ENCODE measurements around the gene MRPL11. TPM values are rescaled to one million over a fixed set of nuclear protein-coding genes. Genes with fewer than 3 reads are reported as not detected.
A peak's percentile ranks its signal among the peaks of the same experiment; 100 is the strongest.

The MRPL11 gene
- polyA plus RNA-seq, 3 donors, result 14.7 to 64.6 (median 59.6) TPM

- H3K36me3 ChIP-seq (replicated peaks in 1 of 2; ENCODE audit: control insufficient read depth in 1 of 2, insufficient read depth in 2 of 2, low read length in 2 of 2), result no peaks in the 10 kb centered on the region
- H3K4me1 ChIP-seq (ENCODE audit: control insufficient read depth in 1 of 2, insufficient read depth in 2 of 2, low read length in 2 of 2), result peaks cover 42 to 45% of the 10 kb centered on the region in 2 donors
- WGBS (ENCODE audit: insufficient coverage), result 100% methylated on average over 3 of the region's 4 CpGs
- Mint-ChIP-seq H3K27ac (peak overlapping the region in 2 of 7 donors; percentile 50 to 85), H3K4me3 (no peak overlapping the region), H3K9me3 (peaks cover 0 to 6% (median 0%) of the 10 kb centered on the region in 7 donors), H3K4me1 (peaks cover 34% of the 10 kb centered on the region), H3K27me3 (ENCODE audit: low read depth in 3 of 3) (peaks cover 5 to 7% (median 6%) of the 10 kb centered on the region in 3 donors), H3K36me3 (peaks cover 0 to 6% of the 10 kb centered on the region in 2 donors)
- H3K27me3 ChIP-seq (ENCODE audit: control insufficient read depth in 2 of 2, insufficient read depth in 2 of 2, low read length in 2 of 2), result no peaks in the 10 kb centered on the region
- TF ChIP-seq CTCF (IDR thresholded peaks at IDR 0.05), result no peak
- H3K27ac ChIP-seq (ENCODE audit: low read depth in 1 of 2, low read length in 2 of 2), result no peak overlapping the region
- H4K20me1 ChIP-seq (ENCODE audit: insufficient read depth, low read length), result no peaks in the 10 kb centered on the region
- H3K4me3 ChIP-seq (replicated peaks in 1 of 3; ENCODE audit: low read depth in 2 of 3, low read length in 3 of 3), result no peak overlapping the region
- no peak overlapping the region for H3K4me2 ChIP-seq (replicated peaks; ENCODE audit: extremely low read depth, low read length, poor library complexity, severe bottlenecking)
- H3K79me2 ChIP-seq (ENCODE audit: insufficient read depth, low read length), result no peaks in the 10 kb centered on the region
- DNase-seq, result peak in 1 of 3 donors; percentile 29
- H2AFZ ChIP-seq (ENCODE audit: insufficient read depth, low read depth, low read length, poor library complexity, severe bottlenecking), result no peak overlapping the region
- H3K9ac ChIP-seq (ENCODE audit: insufficient read depth, low read length, poor library complexity, severe bottlenecking), result no peak overlapping the region
- intact Hi-C loops (cut with micrococcal nuclease), result no loop called here
- H3K9me3 ChIP-seq (replicated peaks in 1 of 2; ENCODE audit: control insufficient read depth in 1 of 2, insufficient read depth in 1 of 2, low read length in 2 of 2), result no peaks in the 10 kb centered on the region
Observed at GRCh38 chr11:66448523-66448922, 9.9 kb upstream of the MRPL11 start.

- Mint-ChIP-seq H3K4me3 (no peak overlapping the region), H3K27ac (peak overlapping the region in 2 of 7 donors; percentile 0 to 32)
- no peak for TF ChIP-seq CTCF (IDR thresholded peaks at IDR 0.05)
Observed at GRCh38 chr11:66447012-66447411, 8.4 kb upstream of the MRPL11 start.

More at GRCh38 chr11:66447012-66447411, 8.4 kb upstream of the MRPL11 start:
- peaks cover 0 to 6% of the 10 kb centered on the region in 2 donors for H3K9me3 ChIP-seq (replicated peaks in 1 of 2; ENCODE audit: control insufficient read depth in 1 of 2, insufficient read depth in 1 of 2, low read length in 2 of 2)
- no peaks in the 10 kb centered on the region for H3K79me2 ChIP-seq (ENCODE audit: insufficient read depth, low read length)
- DNase-seq, result no peak
- peaks cover 0 to 6% of the 10 kb centered on the region in 2 donors for H3K36me3 Mint-ChIP-seq
- no peaks in the 10 kb centered on the region for H4K20me1 ChIP-seq (ENCODE audit: insufficient read depth, low read length)
- H3K36me3 ChIP-seq (replicated peaks in 1 of 2; ENCODE audit: control insufficient read depth in 1 of 2, insufficient read depth in 2 of 2, low read length in 2 of 2), result no peaks in the 10 kb centered on the region
- no peak overlapping the region for H3K4me2 ChIP-seq (replicated peaks; ENCODE audit: extremely low read depth, low read length, poor library complexity, severe bottlenecking)
- no peak overlapping the region for H3K4me3 ChIP-seq (replicated peaks in 1 of 3; ENCODE audit: low read depth in 2 of 3, low read length in 3 of 3)
- H2AFZ ChIP-seq (ENCODE audit: insufficient read depth, low read depth, low read length, poor library complexity, severe bottlenecking), result no peak overlapping the region
- H3K4me1 ChIP-seq (ENCODE audit: control insufficient read depth in 1 of 2, insufficient read depth in 2 of 2, low read length in 2 of 2), result peaks cover 53 to 57% of the 10 kb centered on the region in 2 donors
- intact Hi-C loops (cut with micrococcal nuclease), result no loop called here
- H3K9ac ChIP-seq (ENCODE audit: insufficient read depth, low read length, poor library complexity, severe bottlenecking), result no peak overlapping the region
- H3K27me3 Mint-ChIP-seq (ENCODE audit: low read depth in 3 of 3), result peaks cover 2 to 3% (median 3%) of the 10 kb centered on the region in 3 donors
- peaks cover 43% of the 10 kb centered on the region for H3K4me1 Mint-ChIP-seq
- no peak overlapping the region for H3K27ac ChIP-seq (ENCODE audit: low read depth in 1 of 2, low read length in 2 of 2)
- H3K27me3 ChIP-seq (ENCODE audit: control insufficient read depth in 2 of 2, insufficient read depth in 2 of 2, low read length in 2 of 2), result no peaks in the 10 kb centered on the region
- peaks cover 0 to 11% (median 5%) of the 10 kb centered on the region in 7 donors for H3K9me3 Mint-ChIP-seq

Measured in CD14-positive monocyte (primary cell).